Measurements from ENCODE around the gene SEMA6D.

GRCh38 chr15:47804733-47805132 is 87.4 kb downstream of the SEMA6D start:
- no peak for TF ChIP-seq CTCF (IDR thresholded peaks at IDR 0.05)
- no peak for TF ChIP-seq EP300 (IDR thresholded peaks at IDR 0.05)

All from suprapubic skin (tissue), 3 donors.